ENCODE measurements around the gene BCAS1.

BCAS1 gene

GRCh38 chr20:53904261-53904660 lies 166.1 kb downstream of the BCAS1 start:
- DNase-seq (ENCODE audit: low spot score) = no peak

GRCh38 chr20:53903652-53903987 lies 166.8 kb downstream of the BCAS1 start:
- no peak for DNase-seq (ENCODE audit: low spot score)

- DNase-seq (ENCODE audit: low spot score) = no peak
These were observed 167.3 kb downstream of the BCAS1 start for GRCh38 chr20:53902968-53903651.

- no peak for DNase-seq (ENCODE audit: low spot score)
These were observed 168.8 kb downstream of the BCAS1 start for GRCh38 chr20:53901497-53902096.

- no peak for DNase-seq (ENCODE audit: low spot score)
These were observed 169.3 kb downstream of the BCAS1 start for GRCh38 chr20:53901064-53901463.

- no peak for DNase-seq (ENCODE audit: low spot score)
These were observed 169.9 kb downstream of the BCAS1 start for GRCh38 chr20:53900380-53900999.

- no peak for DNase-seq (ENCODE audit: low spot score)
These were observed 170.8 kb downstream of the BCAS1 start for GRCh38 chr20:53899351-53900167.

- no peak for DNase-seq (ENCODE audit: low spot score)
These were observed 171.8 kb downstream of the BCAS1 start for GRCh38 chr20:53898556-53898931.

- DNase-seq (ENCODE audit: low spot score) = no peak
These were observed 172.4 kb downstream of the BCAS1 start for GRCh38 chr20:53897884-53898555.

- DNase-seq (ENCODE audit: low spot score) = no peak
These were observed 173.7 kb downstream of the BCAS1 start for GRCh38 chr20:53896647-53897046.

- no peak for DNase-seq (ENCODE audit: low spot score)
These were observed 174.4 kb downstream of the BCAS1 start for GRCh38 chr20:53896041-53896440.

- DNase-seq (ENCODE audit: low spot score) = no peak
These were observed 175.0 kb downstream of the BCAS1 start for GRCh38 chr20:53895385-53895755.

GRCh38 chr20:53894707-53895384 lies 175.5 kb downstream of the BCAS1 start:
- DNase-seq (ENCODE audit: low spot score) = no peak

Measured in globus pallidus (tissue), 1 donor.